ENCODE measurements around the gene SF3B6.
"Not testable (repeated sequence)": the region's sequence is repeated elsewhere in the genome, so short reads cannot be mapped to it uniquely, and the experiment has no call there.

The SF3B6 gene

DNA sequence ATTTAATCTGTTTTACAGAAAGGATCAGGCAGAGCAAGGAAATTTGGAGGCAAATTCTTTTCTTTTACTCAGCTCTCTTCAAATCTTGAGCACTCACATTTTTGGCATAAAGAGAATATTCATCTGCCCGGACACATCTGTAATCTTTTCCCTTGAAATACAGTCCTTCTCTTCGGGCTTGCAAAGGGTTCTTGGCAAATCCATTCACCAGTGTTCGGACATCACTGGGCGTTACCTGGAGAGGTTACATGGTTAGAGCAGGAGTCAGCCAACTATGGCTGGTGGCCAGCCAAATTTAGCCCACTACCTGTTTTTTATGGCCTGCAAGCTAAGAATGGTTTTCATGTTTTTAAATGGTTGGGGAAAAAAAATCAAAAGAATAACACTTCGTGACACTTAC is 44.9 kb upstream of the SF3B6 start:
- TF ChIP-seq, protein P1, sequence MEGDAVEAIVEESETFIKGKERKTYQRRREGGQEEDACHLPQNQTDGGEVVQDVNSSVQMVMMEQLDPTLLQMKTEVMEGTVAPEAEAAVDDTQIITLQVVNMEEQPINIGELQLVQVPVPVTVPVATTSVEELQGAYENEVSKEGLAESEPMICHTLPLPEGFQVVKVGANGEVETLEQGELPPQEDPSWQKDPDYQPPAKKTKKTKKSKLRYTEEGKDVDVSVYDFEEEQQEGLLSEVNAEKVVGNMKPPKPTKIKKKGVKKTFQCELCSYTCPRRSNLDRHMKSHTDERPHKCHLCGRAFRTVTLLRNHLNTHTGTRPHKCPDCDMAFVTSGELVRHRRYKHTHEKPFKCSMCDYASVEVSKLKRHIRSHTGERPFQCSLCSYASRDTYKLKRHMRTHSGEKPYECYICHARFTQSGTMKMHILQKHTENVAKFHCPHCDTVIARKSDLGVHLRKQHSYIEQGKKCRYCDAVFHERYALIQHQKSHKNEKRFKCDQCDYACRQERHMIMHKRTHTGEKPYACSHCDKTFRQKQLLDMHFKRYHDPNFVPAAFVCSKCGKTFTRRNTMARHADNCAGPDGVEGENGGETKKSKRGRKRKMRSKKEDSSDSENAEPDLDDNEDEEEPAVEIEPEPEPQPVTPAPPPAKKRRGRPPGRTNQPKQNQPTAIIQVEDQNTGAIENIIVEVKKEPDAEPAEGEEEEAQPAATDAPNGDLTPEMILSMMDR (IDR thresholded peaks at IDR 0.05; ENCODE audit: borderline replicate concordance, control extremely low read depth, extremely low read depth, insufficient read depth, missing control alignments): no peak
- in situ Hi-C loops (cut with MboI; ENCODE audit: low sequenced_read_pairs, unreplicated experiment): loop anchor here (25.0 kb wide), 1 partner anchor 266 kb away; no protein-coding TSS in a partner anchor
- no peak for DNase-seq (ENCODE audit: low spot score)

DNA sequence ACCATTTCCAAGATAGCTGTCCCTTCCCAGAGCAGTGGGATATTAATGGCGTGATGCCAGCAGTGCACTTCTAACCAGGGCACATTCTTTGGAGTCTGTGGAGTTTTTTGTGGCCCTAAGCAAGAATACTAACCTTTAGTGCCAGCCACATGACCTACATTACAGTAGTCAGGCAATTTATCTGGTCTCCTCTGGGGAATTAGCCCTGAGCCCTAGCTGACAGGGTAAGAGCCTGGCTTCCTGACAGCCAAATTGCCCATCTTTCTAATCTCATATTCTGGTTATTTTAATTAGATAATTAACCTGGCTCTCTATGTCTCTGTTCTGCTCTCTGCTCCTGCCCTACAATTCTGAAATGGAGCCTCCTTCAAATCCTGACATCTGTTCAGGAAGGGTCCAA is 41.8 kb upstream of the SF3B6 start:
- DNase-seq (ENCODE audit: low spot score): no peak
- TF ChIP-seq, protein P1 (IDR thresholded peaks at IDR 0.05; ENCODE audit: borderline replicate concordance, control extremely low read depth, extremely low read depth, insufficient read depth, missing control alignments): no peak
- in situ Hi-C loops (cut with MboI; ENCODE audit: low sequenced_read_pairs, unreplicated experiment): loop anchor here (25.0 kb wide), 1 partner anchor 269 kb away; no protein-coding TSS in a partner anchor

DNA sequence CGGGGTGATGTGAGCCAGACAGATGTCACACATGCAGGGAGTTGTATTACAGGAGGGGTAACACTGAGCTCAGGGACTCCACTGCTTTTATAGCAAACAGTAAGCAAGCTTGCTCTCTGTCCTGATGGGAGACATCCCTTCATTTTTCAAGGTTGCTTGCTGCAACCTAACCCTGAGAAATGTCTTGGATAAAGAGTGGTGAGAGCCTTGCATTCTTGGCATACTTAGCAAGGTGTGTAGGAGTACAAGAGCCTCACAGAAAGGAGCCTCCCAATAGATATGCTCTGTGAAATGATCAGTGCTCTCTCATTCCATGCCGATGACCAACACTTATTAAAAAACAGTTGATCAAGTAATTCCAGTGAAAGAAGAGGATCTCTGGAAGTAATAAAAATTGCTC is 38.9 kb upstream of the SF3B6 start:
- no peak for DNase-seq (ENCODE audit: low spot score)
- in situ Hi-C loops (cut with MboI; ENCODE audit: low sequenced_read_pairs, unreplicated experiment): loop anchor here (25.0 kb wide), 1 partner anchor 272 kb away; no protein-coding TSS in a partner anchor

DNA sequence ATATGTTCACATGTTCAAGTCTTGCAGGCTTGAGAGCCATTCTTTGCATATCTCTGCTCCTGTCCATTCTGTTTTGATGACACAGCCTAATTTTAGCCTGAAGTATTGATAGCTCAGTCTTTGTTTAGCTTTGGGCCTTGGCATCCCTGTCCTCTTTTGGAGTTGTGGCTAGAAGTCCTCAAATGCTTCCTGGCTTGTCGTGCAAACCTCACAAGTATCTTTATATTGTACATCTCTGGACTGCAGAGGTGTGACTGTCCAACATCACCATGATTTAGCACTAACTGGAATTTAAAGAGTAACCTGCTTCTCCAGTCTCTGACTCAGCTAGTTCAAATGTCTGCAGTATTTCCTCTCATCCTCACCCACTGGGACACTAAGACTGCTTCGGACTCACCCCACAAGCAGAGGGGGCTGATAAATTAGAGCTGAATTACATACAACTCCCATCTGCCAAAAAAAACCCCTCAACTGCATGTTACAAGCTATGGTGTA is 35.3 kb upstream of the SF3B6 start:
- DNase-seq (ENCODE audit: low spot score): no peak
- TF ChIP-seq, protein P1 (IDR thresholded peaks at IDR 0.05; ENCODE audit: borderline replicate concordance, control extremely low read depth, extremely low read depth, insufficient read depth, missing control alignments): no peak
- in situ Hi-C loops (cut with MboI; ENCODE audit: low sequenced_read_pairs, unreplicated experiment): loop anchor here (25.0 kb wide), 1 partner anchor 276 kb away; no protein-coding TSS in a partner anchor

More for the DNA sequence above, 38.9 kb upstream of the SF3B6 start:
- TF ChIP-seq, protein P1 (IDR thresholded peaks at IDR 0.05; ENCODE audit: borderline replicate concordance, control extremely low read depth, extremely low read depth, insufficient read depth, missing control alignments): no peak

DNA sequence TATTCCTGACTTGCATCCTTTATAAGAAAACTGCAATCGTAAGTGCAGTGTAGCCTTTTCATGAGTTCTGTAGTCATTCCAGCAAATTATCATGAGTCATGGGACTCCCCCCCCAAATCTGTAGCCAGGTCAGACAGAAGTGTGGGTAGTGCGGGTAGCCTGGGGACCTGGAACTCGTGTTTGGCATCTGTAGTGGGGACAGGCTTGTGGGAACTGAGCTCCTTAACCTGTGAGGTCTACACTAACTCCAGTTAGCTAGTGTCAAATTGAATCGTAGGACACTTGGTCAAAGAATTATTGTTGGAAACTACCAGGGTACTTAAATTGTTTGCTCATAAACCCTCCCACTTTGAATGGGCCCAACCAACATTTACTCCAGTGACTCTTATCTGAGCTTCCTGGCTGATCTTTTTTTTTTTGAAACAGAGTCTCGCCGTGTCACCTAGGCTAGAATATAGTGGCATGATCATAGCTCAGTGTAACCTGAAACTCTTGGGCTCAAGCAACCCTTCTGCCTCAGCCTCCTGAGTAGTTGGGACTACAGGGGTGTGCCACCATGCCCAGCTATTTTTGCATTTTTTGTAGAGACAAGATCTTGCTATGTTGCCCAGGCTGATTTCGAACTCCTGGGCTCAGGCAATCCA is 34.7 kb upstream of the SF3B6 start:
- TF ChIP-seq, protein P1 (IDR thresholded peaks at IDR 0.05; ENCODE audit: borderline replicate concordance, control extremely low read depth, extremely low read depth, insufficient read depth, missing control alignments): no peak
- in situ Hi-C loops (cut with MboI; ENCODE audit: low sequenced_read_pairs, unreplicated experiment): loop anchor here (25.0 kb wide), 1 partner anchor 277 kb away; no protein-coding TSS in a partner anchor

DNA sequence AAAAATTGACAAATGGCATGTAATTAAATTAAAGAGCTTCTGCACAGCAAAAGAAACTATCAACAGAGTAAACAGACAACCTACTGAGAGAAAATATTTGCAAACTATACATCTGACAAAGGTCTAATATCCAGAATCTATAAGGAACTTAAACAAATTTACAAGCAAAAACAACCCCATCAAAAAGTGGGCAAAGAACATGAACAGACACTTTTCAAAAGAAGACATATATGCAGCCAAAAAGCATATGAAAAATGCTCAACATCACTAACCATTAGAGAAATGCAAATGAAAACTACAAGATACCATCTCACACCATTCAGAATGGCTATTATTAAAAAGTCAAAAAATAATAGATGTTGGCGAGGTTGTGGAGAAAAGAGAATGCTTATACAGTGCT is 33.3 kb upstream of the SF3B6 start:
- not testable (repeated sequence) for DNase-seq (ENCODE audit: low spot score)

More for the DNA sequence above, 34.7 kb upstream of the SF3B6 start:
- no peak for DNase-seq (ENCODE audit: low spot score)

DNA sequence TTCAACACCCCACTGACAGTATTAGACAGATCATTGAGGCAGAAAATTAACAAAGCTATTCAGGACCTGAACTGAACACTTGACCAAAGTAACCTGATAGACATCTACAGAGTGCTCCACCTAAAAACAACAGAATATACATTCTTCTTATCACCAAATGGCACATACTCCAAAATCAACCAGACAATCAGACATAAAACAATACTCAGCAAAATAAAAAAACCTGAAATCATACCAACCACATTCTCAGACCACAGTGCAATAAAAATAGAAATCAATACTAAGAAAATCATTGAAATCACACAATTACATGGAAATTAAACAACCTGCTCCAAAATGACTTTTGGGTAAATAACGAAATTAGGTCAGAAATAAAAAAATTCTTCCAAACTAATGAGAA is 31.2 kb upstream of the SF3B6 start:
- no peak for DNase-seq (ENCODE audit: low spot score)
- TF ChIP-seq, protein P1 (IDR thresholded peaks at IDR 0.05; ENCODE audit: borderline replicate concordance, control extremely low read depth, extremely low read depth, insufficient read depth, missing control alignments): no peak
- in situ Hi-C loops (cut with MboI; ENCODE audit: low sequenced_read_pairs, unreplicated experiment): loop anchor here (25.0 kb wide), 1 partner anchor 280 kb away; no protein-coding TSS in a partner anchor

More for the DNA sequence above, 33.3 kb upstream of the SF3B6 start:
- in situ Hi-C loops (cut with MboI; ENCODE audit: low sequenced_read_pairs, unreplicated experiment): loop anchor here (25.0 kb wide), 1 partner anchor 278 kb away; no protein-coding TSS in a partner anchor

Measured in GM13976 (cell line).